HepG2 (cell line): ENCODE data around the gene POLH. TPM values are rescaled to one million over a fixed set of nuclear protein-coding genes. Genes with fewer than 3 reads are reported as not detected.

Source experiments
- ATAC-seq: fragments of 200-7000 bp; cut with Tn5 transposase; 3 replicates; pipeline ENCODE4 v1.9.1; 2020; ENCODE audit warnings: mild to moderate bottlenecking, moderate library complexity
- BruUV-seq: library from RNA; stranded (reverse); fragments of 400-500 nt; replicated peaks from 2 replicates; lab custom pipeline; 2021; lab: Mats Ljungman, UMichigan
- CTCF ChIA-PET: fragments of 300-600 bp; formaldehyde crosslinking; extraction: SDS; loops from one replicate; lab custom pipeline; 2021; ENCODE audit warnings: low total read pairs, inconsistent platforms, low intra/inter-chr PET ratio; lab: Yijun Ruan, JAX
- POLR2A ChIA-PET: fragments of 350-600 bp; sonication (Branson Sonifier 250); formaldehyde crosslinking; loops from one replicate; lab custom pipeline; 2020; ENCODE audit warnings: antibody characterized with exemption, inconsistent platforms; lab: Yijun Ruan, JAX
- DNase-seq: peaks from one replicate; pipeline ENCODE4 v3.0.0-alpha.2; 2015; ENCODE audit warnings: low spot score
- FAIRE-seq: peaks from 3 replicates; lab custom pipeline; 2011; peaks lifted over from hg19 to GRCh38; lab: Jason Lieb, UNC
- H2AFZ ChIP-seq: one replicate; pipeline ENCODE4 v1.6.1; 2011; ENCODE audit warnings: low read length, inconsistent platforms
- H3K27ac ChIP-seq: fragments of 300-600 bp; 3 replicates; pipeline ENCODE4 v1.8.0; 2011; ENCODE audit warnings: mixed run types, mild to moderate bottlenecking, mixed read lengths, low read length, inconsistent platforms; ENCODE audit not compliant: insufficient read depth; ENCODE audit errors: extremely low read length
- H3K27me3 ChIP-seq, 2 experiments: fragments of 200-600 bp in 1 of 2; 2 replicates in 1 of 2; 3 replicates in 1 of 2; pipeline versions ENCODE4 v1.6.0 to v1.8.0; 2011; ENCODE audit warnings: low read length in 2 of 2, mild to moderate bottlenecking in 2 of 2, moderate library complexity in 2 of 2, inconsistent platforms in 1 of 2; ENCODE audit not compliant: insufficient read depth in 2 of 2, control insufficient read depth in 1 of 2
- H3K36me3 ChIP-seq, 2 experiments: fragments of 200-600 bp in 1 of 2; replicated peaks in 1 of 2; 2 replicates in 1 of 2; 3 replicates in 1 of 2; pipeline versions ENCODE4 v1.5.1 to v1.8.0; 2011; ENCODE audit warnings: low read length in 2 of 2, inconsistent platforms in 1 of 2; ENCODE audit not compliant: insufficient read depth in 2 of 2, control insufficient read depth in 1 of 2
- H3K4me1 ChIP-seq: 2 replicates; pipeline ENCODE4 v1.5.1; 2012; ENCODE audit warnings: low read length, inconsistent platforms; ENCODE audit not compliant: insufficient read depth
- H3K4me2 ChIP-seq: 2 replicates; pipeline ENCODE4 v1.6.0; 2011; ENCODE audit warnings: low read depth, low read length, inconsistent platforms
- H3K4me3 ChIP-seq, 3 experiments: fragments of 200-600 bp in 1 of 3; sonication (generic), shearing (Covaris generic) in 1 of 3; replicated peaks in 1 of 3; 2 replicates each; pipeline ENCODE4 v1.5.1; 2011 to 2016; ENCODE audit warnings: low read length in 3 of 3, inconsistent platforms in 2 of 3, low read depth in 2 of 3, mild to moderate bottlenecking in 2 of 3, control low read depth in 1 of 3, mixed read lengths in 1 of 3; ENCODE audit not compliant: insufficient read depth in 1 of 3
- H3K79me2 ChIP-seq: one replicate; pipeline ENCODE4 v1.6.1; 2011; ENCODE audit warnings: low read length, inconsistent platforms; ENCODE audit not compliant: insufficient read depth
- H3K9ac ChIP-seq: 2 replicates; pipeline ENCODE4 v1.6.0; 2011; ENCODE audit warnings: mild to moderate bottlenecking, low read depth, low read length, inconsistent platforms; ENCODE audit not compliant: insufficient read depth
- H3K9me3 ChIP-seq: 2 replicates; pipeline ENCODE4 v1.5.1; 2012; ENCODE audit warnings: mild to moderate bottlenecking, low read length
- H4K20me1 ChIP-seq: 2 replicates; pipeline ENCODE4 v1.6.0; 2011; ENCODE audit warnings: inconsistent platforms, mild to moderate bottlenecking, low read length, moderate library complexity; ENCODE audit not compliant: insufficient read depth
- ATF7 ChIP-seq, 2 experiments: fragments of 450-650 bp in 1 of 2; sonication (generic) in 1 of 2; formaldehyde crosslinking in 1 of 2; IDR thresholded peaks; 2 replicates each; pipeline versions ENCODE4 v1.4.0 to v1.6.1; 2016 to 2020; ENCODE audit warnings: antibody characterized with exemption in 1 of 2, mild to moderate bottlenecking in 1 of 2, missing genetic modification reagents in 1 of 2
- IRX3 ChIP-seq: sonication (generic); formaldehyde crosslinking; IDR thresholded peaks from 2 replicates; pipeline ENCODE4 v1.8.1; 2023; ENCODE audit warnings: mild to moderate bottlenecking, low read depth, missing genetic modification reagents, borderline replicate concordance
- MXD4 ChIP-seq: IDR thresholded peaks from 2 replicates; pipeline ENCODE4 v1.6.1; 2016; ENCODE audit warnings: mild to moderate bottlenecking, missing biosample characterization, missing genetic modification reagents
- NPAS2 ChIP-seq: sonication (generic); formaldehyde crosslinking; IDR thresholded peaks from 2 replicates; pipeline ENCODE4 v1.8.0; 2022; ENCODE audit warnings: mild to moderate bottlenecking, missing genetic modification reagents, borderline replicate concordance
- NRL ChIP-seq: sonication (generic); formaldehyde crosslinking; IDR thresholded peaks from 2 replicates; pipeline ENCODE4 v1.5.0; 2020; ENCODE audit warnings: missing genetic modification reagents, mild to moderate bottlenecking, moderate library complexity, borderline replicate concordance
- SKI ChIP-seq: fragments of 450-650 bp; IDR thresholded peaks from one replicate; pipeline ENCODE4 v1.6.1; 2018; ENCODE audit warnings: mild to moderate bottlenecking; ENCODE audit not compliant: partially characterized antibody
- TCF7L2 ChIP-seq: IDR thresholded peaks from 2 replicates; pipeline ENCODE4 v1.6.1; 2011; ENCODE audit warnings: mild to moderate bottlenecking, low read depth, low read length, moderate library complexity
- ZBTB2 ChIP-seq: sonication (generic); formaldehyde crosslinking; IDR thresholded peaks from 2 replicates; pipeline ENCODE4 v1.8.0; 2022; ENCODE audit warnings: low read depth, missing genetic modification reagents
- ZNF121 ChIP-seq: sonication (generic); formaldehyde crosslinking; IDR thresholded peaks from 2 replicates; pipeline ENCODE4 v1.5.0; 2020; ENCODE audit warnings: mild to moderate bottlenecking, missing genetic modification reagents
- ZNF503 ChIP-seq: sonication (generic); formaldehyde crosslinking; IDR thresholded peaks from 2 replicates; pipeline ENCODE4 v1.4.0; 2020; ENCODE audit warnings: missing genetic modification reagents
- ZNF564 ChIP-seq: sonication (generic); formaldehyde crosslinking; IDR thresholded peaks from 2 replicates; pipeline ENCODE4 v1.8.1; 2023; ENCODE audit warnings: mild to moderate bottlenecking, missing genetic modification reagents
- ZNF724P ChIP-seq: sonication (generic); formaldehyde crosslinking; IDR thresholded peaks from 2 replicates; pipeline ENCODE4 v1.8.0; 2022; ENCODE audit warnings: missing genetic modification reagents, borderline replicate concordance
- ZNF816 ChIP-seq: sonication (generic); formaldehyde crosslinking; IDR thresholded peaks from 2 replicates; pipeline ENCODE4 v1.8.0; 2022; ENCODE audit warnings: missing genetic modification reagents, mild to moderate bottlenecking, borderline replicate concordance
- ZSCAN25 ChIP-seq: sonication (generic); formaldehyde crosslinking; IDR thresholded peaks from 2 replicates; pipeline ENCODE4 v1.8.0; 2022; ENCODE audit warnings: mild to moderate bottlenecking, missing genetic modification reagents
- whole genome bisulfite sequencing: methylation state at CpG from one replicate; pipeline ENCODE4 v1.1.6; 2017; ENCODE audit warnings: low lambda C conversion rate; 5-methylcytosine and 5-hydroxymethylcytosine counted together
- in situ Hi-C: cut with HindIII; loops from 2 replicates; pipeline ENCODE4 v1.10.0; 2017; ENCODE audit warnings: low pct_unique_long_range_greater_than_20kb; ENCODE audit not compliant: extremely low pct_ligation_motif_present
- intact Hi-C: fragments of 100-400 bp; cut with micrococcal nuclease; formaldehyde crosslinking; loops from one replicate; pipeline ENCODE4 v1.10.0; 2022; ENCODE audit not compliant: unreplicated experiment
- polyA plus RNA-seq, 8 experiments: library from polyadenylated mRNA; depleted of rRNA in 3 of 8; stranded (reverse) in 7 of 8; unstranded in 1 of 8; fragments of >200 nt; fragmentation: Illumina TruSeq in 4 of 8; extraction: Trizol in 4 of 8; gene quantifications; 2 replicates each; pipeline versions ENCODE4 v1.2.1 to v1.2.3, GENCODE V29; 2011 to 2016; ENCODE audit warnings: low read depth in 4 of 8, missing spikeins in 1 of 8, mixed read lengths in 1 of 8; ENCODE audit not compliant: insufficient read depth in 1 of 8
- total RNA-seq, 5 experiments: library from RNA; depleted of rRNA; stranded (reverse); fragments of >200 nt; fragmentation: Illumina TruSeq; extraction: Trizol; gene quantifications; 2 replicates each; pipeline ENCODE4 v1.2.3, GENCODE V29; 2016; ENCODE audit warnings: low read depth in 1 of 5

Gene POLH
- total and polyA plus RNA-seq, 2 of the 13 experiments (the other 11 are each of a cell fraction or from before 2014, with no cell fraction given): 11.6 to 25.0 TPM

GRCh38 chr6:43540507-43540906 is 35.5 kb upstream of the POLH start:
- Histone ChIP-seq H3K36me3 (peaks cover 12 to 67% of the 10 kb centered on the region in 2 experiments), H3K4me1 (no peaks in the 10 kb centered on the region), H3K9ac (no peak overlapping the region), H3K9me3 (no peaks in the 10 kb centered on the region), H3K4me3 (no peak overlapping the region), H2AFZ (no peak overlapping the region), H3K4me2 (no peak overlapping the region), H3K79me2 (no peaks in the 10 kb centered on the region), H4K20me1 (no peaks in the 10 kb centered on the region), H3K27me3 (no peaks in the 10 kb centered on the region)
- ATAC-seq (no peak), FAIRE-seq (no peak), DNase-seq (no peak)
- 94% methylated on average over 5 of the region's 5 CpGs for WGBS
- in situ Hi-C loops: no loop called here
- CTCF ChIA-PET: no interaction called here
- no TSS peak for BruUV-seq
- no peak for TF ChIP-seq ZNF724P
- TF ChIP-seq MXD4 (CRISPR knock-in tag): no peak
- TF ChIP-seq NRL (CRISPR knock-in tag): no peak
- TF ChIP-seq ZNF564 (CRISPR knock-in tag): no peak
- TF ChIP-seq TCF7L2: no peak
- no peak for TF ChIP-seq ZSCAN25 (CRISPR knock-in tag)
- TF ChIP-seq IRX3: no peak
- TF ChIP-seq ZNF121 (CRISPR knock-in tag): peak; percentile 79
- TF ChIP-seq, all 625 proteins: peak for 1
- intact Hi-C loops: no loop called here
- POLR2A ChIA-PET: no interaction called here
- no peak overlapping the region for H3K27ac ChIP-seq

DNA sequence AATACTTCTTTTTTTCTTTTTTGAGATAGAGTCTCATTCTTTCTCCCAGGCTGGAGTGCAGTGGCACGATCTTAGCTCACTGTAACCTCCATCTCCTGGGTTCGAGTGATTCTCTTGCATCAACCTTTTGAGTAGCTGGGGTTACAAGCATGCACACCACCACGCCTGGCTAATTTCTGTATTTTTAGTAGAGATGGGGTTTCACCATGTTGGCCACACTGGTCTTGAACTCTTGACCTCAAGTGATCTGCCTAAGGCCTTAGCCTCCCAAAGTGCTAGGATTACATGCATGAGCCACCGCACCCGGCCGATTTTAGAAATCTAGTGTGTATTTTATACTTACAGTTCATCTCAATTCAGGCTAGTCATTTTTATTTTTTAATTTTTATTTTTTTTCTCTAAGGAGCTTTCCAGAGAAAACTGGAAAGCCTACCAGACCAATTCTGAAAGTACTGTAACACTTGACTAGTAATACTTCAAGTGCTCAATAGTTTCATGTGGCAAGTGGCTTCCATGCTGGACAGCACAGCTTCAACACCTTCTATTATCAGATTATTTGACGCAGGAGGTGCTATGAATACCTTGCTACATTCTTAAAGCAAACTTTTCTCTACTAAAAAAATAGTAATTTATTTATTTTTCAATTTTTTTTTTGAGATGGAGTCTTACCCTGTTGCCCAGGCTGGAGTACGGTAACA is 34.1 kb upstream of the POLH start:
- no TSS peak for BruUV-seq
- in situ Hi-C loops: no loop called here
- Histone ChIP-seq H3K4me3 (no peak overlapping the region), H2AFZ (no peak overlapping the region), H3K27me3 (no peaks in the 10 kb centered on the region), H3K27ac (no peak overlapping the region), H3K9me3 (no peaks in the 10 kb centered on the region), H3K4me2 (no peak overlapping the region), H4K20me1 (no peaks in the 10 kb centered on the region), H3K9ac (no peak overlapping the region), H3K4me1 (no peaks in the 10 kb centered on the region), H3K79me2 (no peaks in the 10 kb centered on the region), H3K36me3 (peaks cover 18 to 77% of the 10 kb centered on the region in 2 experiments)
- ChIA-PET POLR2A (no interaction called here), CTCF (no interaction called here)
- DNase-seq: no peak
- ATAC-seq: no peak
- intact Hi-C loops: no loop called here
- no peak for FAIRE-seq
- 96% methylated on average over 8 of the region's 8 CpGs for WGBS
- no peak for TF ChIP-seq ZNF503
- no peak for TF ChIP-seq SKI
- TF ChIP-seq ZBTB2 (CRISPR knock-in tag): no peak
- TF ChIP-seq ZNF816: no peak
- no peak for TF ChIP-seq NPAS2
- no peak for TF ChIP-seq ATF7 (IDR thresholded peaks at IDR 0.05)
- TF ChIP-seq ATF7 (CRISPR knock-in tag; IDR thresholded peaks at IDR 0.05): no peak
